NOMO-1 (cell line): ENCODE data around the gene RECQL5.
A peak's percentile ranks its signal among the peaks of the same experiment; 100 is the strongest.
"Not testable (repeated sequence)": the region's sequence is repeated elsewhere in the genome, so short reads cannot be mapped to it uniquely, and the experiment has no call there.

Source experiments
- DNase-seq, 2 experiments: peaks; one replicate each; lab custom pipeline; 2025; ENCODE audit not compliant: unreplicated experiment in 2 of 2; lab: John Stamatoyannopoulos, UW

RECQL5 gene

DNA sequence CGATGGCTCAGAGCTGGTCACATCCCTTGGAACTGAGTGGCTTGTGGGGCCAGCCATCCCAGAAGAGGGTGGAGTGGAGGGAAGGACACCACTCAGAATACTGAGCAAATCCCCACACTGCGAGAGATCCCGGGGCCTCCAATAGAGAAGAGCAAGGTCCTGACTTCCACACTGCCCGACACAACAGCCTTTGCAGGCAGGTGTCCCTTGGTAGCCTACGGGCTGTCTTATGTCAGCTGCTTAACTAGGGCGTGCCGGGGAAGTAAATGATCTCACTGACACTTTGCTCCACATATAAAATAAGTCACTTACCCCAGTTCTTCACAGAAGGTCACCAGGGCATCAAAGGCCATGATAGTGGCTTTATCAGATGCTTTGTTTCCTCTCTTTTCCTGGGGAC is 16.1 kb downstream of the RECQL5 start:
- no peak for DNase-seq

DNA sequence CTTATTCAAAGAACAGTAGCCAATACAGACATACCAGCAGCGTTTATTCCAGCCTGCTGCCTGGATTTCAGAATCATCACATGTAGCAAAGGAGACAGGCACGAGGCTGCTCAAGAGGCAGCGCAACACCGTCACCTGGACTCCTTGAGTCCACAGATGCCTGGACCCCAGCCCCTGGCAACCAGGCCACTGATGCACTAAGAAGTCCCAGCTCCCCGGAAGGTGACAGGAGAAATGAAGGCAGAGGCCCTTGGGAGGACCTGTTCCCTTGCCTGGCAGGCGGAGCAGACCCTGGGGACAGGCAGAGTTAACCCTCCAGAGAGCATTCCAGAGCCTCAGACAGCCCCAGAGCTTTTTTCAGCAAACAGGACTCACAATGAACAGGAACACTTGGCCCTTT is 17.3 kb downstream of the RECQL5 start:
- no peak for DNase-seq

DNA sequence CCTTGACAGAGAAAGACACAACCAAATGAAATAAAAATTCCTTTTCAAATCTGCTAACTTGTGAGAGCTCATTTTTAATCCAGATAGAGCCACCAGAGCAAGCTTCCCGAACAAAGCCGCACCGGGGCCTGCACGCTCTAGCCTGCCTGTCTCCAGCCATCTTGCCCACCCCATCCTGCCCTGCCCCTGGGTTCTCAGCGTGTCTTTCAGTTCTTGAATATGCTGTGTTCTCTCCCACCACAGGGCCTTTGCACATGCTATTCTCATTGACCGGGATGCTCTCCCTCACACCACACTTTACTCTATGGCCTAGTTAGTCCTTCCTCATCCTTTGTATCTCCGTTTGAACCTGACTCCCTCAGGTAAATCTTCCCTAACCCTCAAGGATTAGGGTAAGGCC is 19.0 kb downstream of the RECQL5 start:
- DNase-seq, result no peak

DNA sequence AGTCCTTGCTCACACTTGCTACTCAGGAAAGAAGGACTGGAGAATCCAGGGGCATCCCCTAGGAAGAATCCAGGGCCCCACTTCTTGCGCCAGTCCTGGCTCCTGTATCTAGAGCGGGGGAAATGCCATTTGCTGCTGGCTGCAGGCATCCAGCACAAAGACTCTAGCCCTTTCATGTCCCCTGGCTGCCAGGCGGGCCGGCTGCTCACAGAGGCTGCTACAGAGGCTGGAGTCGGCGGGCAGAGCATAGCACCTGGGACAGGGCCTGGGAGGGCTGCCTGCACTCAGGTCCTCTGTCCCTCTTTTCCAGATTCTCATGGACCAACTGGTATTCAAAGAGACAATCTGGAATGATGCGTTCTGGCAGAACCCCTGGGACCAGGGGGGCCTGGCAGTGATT is 19.9 kb downstream of the RECQL5 start:
- no peak for DNase-seq

DNA sequence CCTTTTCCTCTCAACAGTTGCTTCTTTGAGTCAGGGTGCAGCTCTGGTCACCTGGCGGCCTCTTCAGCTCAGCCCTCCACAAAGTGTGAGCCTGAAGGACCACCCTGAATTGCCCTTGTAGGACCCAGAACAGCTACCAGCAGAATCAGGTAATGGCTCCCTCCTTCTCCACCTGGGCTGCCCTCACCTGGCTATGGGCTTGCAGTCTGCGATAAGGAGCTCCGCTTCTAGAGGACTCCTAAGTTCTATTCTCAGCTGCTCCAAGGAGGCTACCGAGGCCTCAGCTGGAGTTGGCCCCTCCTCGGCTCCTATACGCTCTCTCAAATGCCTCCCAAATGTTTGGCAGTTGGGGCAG is 20.3 kb downstream of the RECQL5 start:
- DNase-seq, result no peak

DNA sequence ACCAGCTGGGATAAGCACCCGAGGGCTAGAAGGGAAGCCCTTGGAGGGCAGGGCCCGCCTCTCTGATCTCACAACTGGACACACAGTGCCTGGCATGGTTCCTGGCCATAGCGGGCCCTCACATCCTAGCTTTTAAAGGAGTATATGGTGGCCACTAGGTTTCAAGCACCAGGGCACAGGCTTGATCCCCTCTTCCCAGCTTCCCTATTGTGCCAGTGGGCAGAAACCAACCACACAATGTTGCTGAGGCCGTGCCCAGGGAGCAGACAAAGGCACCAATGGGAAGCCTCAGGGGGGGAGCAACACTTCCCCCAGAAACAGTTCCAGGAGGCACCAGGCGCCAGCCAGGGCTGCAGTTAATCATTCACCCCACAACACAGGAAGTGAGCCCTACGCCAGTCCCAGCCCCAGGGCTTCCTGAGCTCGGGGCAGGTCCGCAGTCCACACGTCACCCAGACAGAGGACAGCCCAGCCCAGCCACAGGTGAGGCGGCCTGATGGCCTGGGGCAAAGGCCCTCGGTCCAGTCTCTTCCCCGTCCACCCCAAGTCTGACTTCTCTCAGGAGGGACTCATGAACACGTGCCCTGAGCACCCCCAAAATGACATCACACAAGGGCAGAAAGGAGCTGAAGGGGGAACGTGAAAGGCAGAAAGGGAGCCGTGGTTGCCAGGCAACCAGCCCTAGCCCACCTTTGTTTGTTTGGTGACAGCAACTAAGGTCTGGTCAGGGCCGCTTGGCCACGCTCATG is 20.9 kb downstream of the RECQL5 start:
- peak; percentile 67 to 83 for DNase-seq

DNA sequence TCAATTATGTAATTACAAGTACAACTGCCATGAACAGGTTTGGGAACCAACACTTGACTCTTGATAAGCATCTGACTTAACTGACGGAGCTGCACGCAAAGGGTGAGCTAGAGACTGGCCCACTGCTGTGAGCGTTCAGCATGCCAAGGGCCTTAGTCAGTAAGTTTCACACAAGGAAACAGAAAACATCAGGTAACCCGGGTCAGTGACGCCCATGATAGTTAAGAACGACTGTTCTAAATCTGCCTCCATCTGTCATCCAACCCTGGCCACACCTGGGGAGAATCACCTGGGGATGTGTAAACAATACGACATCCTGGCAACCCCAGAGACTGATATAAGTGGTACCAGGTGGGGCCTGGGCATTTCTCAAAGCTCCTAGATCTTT is 21.5 kb downstream of the RECQL5 start:
- no peak for DNase-seq

DNA sequence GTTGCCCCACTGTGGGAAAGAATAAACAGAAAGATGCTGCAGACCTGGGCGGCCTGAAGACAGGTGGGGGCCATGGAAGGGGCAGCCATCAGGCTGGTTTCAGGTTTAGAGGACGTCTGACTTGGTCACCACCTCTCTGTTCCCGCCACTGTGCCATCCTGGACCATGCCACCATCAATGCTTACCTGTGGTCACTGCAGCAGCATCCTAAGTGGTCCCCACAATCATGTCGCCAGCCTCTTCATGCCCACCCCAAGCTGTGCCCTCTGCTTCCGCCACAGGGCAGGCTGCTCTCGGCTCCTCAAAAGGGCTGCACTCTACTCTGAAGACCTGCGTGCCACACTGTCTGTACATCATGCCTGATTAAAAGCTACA is 23.3 kb downstream of the RECQL5 start:
- DNase-seq, result no peak

DNA sequence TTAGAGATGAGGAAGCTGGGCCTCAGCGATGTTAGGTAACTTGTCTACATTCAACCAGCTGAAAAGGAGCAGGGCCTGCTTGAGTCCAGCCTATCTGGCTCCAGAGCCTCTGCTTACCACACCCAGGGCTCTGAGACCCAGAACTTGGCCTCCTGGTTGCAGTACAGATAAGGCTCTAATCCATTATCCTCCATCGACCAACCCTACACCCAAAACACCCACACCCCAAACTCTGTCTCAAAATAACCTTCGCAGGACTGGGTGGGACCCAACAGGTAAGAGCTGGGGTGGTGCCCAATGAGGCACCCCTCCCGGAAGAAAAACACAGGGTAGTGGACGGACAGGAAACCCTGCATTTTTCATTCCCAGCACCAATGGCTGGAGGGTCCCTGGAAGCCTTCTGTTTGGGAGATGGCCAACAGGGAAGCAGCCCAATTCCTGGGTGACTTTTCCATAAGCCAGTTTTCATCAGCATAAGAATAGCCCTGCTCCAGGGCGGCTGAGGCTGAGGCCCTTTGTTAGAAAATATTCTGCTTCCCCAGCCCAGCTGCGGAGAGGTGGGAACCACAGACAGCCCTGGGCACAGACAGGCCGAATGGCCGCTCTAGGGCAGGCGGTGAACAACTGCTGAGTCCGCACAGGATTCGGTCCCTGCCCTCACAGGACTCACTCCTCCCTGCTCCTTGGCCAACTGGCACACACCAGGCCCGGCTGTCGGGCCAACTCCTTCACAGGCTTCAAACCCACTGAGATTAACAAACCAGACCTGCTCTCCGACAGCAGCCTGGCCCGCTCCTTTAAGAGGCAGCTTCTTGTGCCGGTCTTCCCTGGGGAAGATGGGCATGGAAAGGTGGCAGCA is 23.9 kb downstream of the RECQL5 start:
- no peak for DNase-seq

DNA sequence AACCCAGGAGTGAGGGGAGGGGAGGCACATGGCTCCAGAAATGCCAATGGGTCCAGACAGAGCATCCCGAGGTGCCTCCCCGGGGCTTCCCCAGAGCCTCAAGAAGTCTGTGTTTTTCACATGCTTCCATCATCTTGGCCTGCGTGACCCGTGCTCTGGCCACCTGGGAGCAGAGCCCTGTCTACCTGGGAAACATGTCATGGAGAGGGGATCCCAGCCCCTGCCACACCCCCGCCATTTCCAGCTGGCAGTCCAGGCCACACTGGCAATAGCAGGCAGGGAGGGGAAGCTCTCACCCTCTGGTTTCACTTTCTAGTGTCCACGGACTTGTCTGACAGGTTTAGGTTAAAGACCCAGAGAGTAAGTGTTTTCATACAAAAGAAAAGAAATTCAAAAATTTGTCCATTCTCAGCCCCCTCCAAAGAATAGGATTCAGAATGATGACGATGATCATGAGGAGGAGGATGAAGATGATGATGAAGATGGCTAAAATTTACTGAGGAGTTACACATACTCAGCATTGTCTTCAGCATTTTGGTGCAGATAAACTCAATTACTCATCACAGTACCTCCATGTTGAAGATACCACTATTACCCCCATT is 24.7 kb downstream of the RECQL5 start:
- DNase-seq, result no peak

DNA sequence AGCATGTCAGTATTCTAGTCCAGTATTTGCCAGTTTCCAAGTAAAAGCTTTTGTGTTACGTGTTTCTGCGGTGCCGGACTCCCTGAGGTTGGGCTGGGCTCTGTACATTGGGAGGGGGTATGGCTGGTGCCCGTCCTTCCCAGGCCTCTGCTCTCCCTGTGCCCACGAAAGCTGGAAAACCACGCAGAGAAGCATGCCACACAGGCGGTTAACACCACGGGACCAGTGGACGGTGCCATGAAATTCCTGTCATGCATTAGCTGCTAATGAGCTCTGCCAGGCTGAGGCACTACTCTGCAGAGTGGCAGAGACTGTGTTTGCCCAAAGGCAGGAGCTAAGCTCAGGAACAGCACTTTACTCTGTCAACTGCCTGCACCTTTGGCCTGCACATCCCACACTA is 25.6 kb downstream of the RECQL5 start:
- DNase-seq, result no peak

DNA sequence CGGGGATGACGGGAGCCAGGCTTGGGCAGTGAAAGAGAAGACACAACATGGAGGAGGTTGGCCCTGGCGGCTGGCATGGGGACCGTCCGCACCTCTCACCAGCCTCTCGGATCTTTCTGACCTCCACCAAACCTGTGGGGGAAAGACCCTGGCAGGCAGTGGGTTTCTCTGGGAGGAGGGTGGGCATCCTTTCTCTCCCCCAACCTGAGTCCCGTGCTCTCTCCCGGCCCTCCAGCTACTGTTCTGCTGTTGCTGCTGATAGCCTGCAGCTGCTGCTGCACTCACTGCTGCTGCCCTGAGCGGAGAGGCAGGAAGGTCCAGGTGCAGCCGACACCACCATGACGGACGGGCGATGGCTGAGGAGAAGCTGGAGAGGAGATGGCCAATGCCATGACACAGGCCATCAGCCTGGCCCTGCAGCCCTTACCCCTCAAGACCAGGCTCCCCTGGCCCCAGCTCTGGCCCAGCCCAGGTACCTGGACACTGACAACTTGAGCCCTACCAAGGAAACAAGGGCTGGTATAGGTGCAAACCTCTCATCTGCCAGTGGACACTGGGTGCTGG is 26.3 kb downstream of the RECQL5 start:
- no peak for DNase-seq

DNA sequence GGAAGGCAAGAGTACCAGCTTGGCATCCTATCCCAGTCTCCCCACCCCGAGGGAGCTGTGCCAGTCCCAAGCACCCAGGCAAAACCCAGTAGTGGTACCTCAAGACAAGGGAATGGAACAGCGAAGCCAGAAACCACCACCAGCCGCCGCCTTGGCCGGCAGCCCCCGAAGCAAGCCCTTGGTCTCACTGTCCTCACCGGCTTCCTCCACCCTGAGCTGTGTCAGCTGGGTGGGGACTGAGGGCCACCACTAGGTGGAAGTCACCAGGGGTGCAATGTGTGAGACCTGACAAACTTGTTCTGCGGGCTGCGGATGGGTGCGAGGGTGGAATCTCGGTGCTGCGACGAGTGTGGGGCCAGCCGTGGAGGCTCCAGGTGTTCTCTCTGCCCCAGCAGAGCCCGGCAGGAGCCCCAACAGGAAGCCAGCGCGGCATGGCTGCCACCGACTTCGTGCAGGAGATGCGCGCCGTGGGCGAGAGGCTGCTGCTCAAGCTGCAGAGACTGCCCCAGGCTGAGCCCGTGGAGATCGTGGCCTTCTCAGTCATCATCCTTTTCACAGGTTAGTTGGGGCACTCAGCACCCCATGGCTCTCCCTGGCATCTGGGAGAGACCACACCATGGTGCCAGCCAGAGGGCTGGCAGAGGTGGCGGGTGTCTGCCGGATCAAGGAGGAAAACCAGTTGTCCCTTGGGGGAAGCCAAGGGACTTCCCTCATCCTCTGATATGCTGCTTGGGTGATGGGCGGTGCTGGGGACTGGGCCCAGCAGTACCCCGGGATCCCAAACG is 27.0 kb downstream of the RECQL5 start:
- no peak for DNase-seq

DNA sequence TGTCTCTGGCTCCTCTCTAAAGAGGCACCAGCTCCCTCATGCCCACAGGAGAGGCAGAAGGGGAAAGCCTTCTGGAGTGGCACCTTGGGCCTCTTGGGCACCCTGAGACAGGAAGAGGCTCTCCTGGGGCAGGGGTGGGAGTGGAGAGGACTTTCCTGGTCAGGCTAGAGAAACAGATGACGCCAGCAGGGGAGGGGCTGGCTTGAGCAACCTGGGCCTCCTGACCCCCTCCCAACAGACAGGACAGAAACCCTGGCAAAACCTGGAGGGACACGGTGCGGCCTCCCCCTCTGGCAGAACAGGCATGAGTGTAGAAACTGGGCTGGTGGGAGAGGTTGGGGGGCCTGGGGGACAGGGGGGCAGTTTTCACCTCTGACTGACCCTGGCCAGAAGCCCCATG is 27.6 kb downstream of the RECQL5 start:
- no peak for DNase-seq

DNA sequence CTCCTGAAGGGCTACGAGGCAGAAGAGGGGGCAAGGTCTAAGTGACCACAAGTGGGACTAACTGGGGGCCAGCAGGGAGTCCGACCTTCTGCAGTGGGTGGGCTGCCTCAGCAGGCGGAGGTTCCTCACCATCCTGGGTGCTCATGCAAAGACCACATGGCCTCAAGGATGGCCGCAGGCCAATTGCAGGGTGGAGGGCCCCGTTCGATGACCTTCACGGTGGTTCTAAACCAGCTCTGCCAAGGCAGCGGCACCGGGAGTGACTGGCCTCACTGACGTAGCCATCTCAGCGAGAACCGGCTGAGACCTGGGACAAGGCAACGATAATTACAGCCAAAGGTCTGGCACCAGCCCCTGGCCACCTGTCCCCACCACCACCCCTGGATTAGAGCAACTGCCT is 28.1 kb downstream of the RECQL5 start:
- DNase-seq, result no peak

DNA sequence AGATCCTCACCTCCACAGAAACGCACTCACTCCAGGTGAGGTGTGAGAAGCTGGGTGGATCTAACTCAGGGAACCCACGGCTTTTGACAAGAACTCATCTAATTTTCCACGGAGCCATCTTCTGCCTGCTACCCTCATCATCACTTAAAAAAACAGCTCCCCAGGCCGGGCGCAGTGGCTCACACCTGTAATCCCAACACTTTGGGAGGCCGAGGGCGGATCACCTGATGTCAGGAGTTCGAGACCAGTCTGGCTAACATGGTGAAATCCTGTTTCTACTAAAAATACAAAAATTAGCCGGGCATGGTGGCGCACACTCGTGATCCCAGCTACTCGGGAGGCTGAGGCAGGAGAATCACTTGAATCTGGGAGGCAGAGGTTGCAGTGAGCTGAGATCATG is 28.9 kb downstream of the RECQL5 start:
- not testable (repeated sequence) for DNase-seq

DNA sequence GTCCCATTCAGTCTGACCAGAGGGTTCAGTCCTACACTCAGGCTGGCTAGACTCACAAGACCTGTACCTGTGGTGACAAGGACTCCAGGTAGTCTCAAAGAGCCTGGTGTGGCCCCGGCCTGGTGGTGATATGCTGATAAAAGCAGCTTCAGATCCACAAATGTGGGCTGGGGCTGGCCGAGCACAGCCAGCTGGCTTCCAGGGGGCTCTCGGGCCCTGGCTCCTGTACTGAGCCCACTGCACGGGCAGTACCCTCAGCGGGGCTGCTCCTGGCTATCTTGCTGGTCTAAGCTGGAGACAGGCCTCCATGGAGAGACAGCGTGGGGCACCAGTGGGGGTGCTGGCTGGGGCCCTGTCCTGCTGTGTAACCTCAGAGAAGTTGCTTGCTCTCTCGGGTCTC is 29.4 kb downstream of the RECQL5 start:
- DNase-seq, result no peak

DNA sequence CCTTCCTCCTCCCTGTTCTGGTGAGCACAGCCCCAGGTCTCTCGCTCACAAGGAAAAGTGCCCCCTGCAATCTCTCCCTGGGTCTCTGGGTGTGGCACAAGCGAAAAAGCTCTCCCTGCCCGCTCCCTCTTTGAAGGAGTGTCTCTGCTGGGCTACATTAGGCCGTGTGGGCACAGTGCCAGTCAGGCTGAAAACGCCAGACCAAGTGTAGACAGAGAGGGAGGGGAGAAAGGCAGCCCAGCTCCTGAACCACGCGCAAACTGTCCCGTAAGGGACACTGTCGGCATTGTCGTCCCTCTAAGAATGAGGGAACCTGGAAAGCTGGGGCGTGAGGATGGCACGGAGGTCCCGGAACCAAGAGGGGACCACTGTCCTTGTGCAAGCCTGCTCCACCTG is 29.8 kb downstream of the RECQL5 start:
- no peak for DNase-seq

DNA sequence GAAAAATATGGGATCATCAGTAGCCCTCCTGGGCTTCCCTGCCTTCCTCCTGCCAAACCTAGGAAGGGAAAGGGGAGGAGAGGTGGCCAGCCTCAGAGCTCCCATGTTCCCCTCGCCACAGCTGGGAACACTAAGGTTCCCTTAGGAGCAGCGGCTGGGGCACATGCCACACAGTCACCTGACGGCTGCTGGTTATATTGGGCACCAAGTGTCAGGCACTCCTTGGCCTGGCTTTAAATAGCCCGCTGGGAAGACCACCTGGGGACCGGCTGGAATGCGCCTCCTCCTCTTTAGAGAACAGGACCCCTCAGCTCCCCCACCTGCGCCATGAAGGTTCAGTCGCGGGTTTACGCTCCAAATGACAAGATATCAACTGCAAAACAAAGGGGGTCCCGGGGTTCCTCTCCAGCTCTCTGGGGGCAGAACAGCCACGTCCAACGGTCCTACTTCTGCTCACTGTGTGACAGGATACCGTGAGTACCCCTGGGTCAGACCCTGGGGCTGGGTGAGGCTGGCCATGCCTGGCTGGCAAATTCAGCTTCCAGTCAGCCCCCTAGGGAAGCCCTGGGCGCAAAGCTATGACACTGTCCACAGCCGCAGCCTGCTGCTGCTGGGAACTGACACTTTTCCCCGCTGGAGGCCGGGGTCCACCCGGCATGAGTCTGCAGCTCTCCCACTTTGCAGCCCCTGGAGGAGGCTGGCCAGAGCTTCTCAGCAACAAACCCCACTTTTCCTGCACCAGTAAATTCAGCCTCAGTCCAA is 30.4 kb downstream of the RECQL5 start:
- no peak for DNase-seq

DNA sequence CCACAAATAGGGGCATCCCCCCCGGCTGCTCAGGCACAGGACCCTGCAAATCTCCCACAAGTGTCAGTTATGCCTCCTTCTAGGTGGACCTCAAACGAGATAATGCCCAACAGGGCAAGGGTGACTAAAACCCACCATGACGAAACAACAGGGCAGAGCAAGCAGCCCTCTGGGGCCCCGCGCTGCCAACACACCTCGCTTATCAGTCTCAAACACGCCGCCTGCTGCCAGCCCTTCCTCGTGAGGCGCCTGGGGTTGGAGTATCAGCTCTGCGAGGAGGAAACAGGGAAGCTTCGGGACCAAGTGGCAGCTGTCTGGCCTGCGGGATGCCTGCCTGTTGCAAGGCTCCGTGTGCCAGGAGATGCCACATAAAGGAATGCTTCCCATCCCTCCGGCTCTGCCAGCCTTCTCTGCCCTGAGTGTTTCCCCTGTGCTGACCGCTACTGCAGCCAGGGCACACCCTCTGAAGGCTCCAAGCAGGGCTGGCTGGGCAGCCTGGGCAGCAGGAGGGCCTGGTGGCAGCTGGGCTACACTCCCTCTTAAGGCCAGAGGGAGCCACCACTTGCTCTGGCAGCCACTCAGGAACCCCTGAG is 31.2 kb downstream of the RECQL5 start:
- DNase-seq, result no peak
